GM12892 (cell line): Measurements from ENCODE around the gene CENPC.

Source experiments
- DNase-seq: peaks from one replicate; pipeline ENCODE4 v3.0.0; 2011; ENCODE audit not compliant: insufficient read length
- FAIRE-seq: peaks from 2 replicates; lab custom pipeline; 2011; peaks lifted over from hg19 to GRCh38; lab: Jason Lieb, UNC
- POLR2A ChIP-seq: IDR thresholded peaks from 2 replicates; pipeline ENCODE4 v1.6.1; 2011; ENCODE audit warnings: low read depth, low read length, control low read depth
- POLR2AphosphoS5 ChIP-seq: IDR thresholded peaks from 2 replicates; pipeline ENCODE4 v1.6.1; 2011; ENCODE audit warnings: low read depth, low read length, control low read depth
- TAF1 ChIP-seq: IDR thresholded peaks from 2 replicates; pipeline ENCODE4 v1.6.1; 2011; ENCODE audit warnings: low read depth, mild to moderate bottlenecking, control low read depth, low read length, borderline replicate concordance

The CENPC gene

GRCh38 chr4:67436742-67437141 lies 108.6 kb downstream of the CENPC start:
- TF ChIP-seq TAF1 = no peak
- no peak for TF ChIP-seq POLR2AphosphoS5
- TF ChIP-seq POLR2A = no peak
- DNase-seq (no peak), FAIRE-seq (peak; percentile 21)

- FAIRE-seq (no peak), DNase-seq (no peak)
- no peak for TF ChIP-seq POLR2A
- TF ChIP-seq POLR2AphosphoS5 = no peak
- no peak for TF ChIP-seq TAF1
These were observed 114.3 kb downstream of the CENPC start for GRCh38 chr4:67430989-67431388.

- TF ChIP-seq TAF1 (no peak), POLR2AphosphoS5 (no peak), POLR2A (no peak)
- DNase-seq (no peak), FAIRE-seq (no peak)
These were observed 116.5 kb downstream of the CENPC start for GRCh38 chr4:67428819-67429218.
